GM18505 (cell line): ENCODE measurements around the gene SCAMP3.
"Not testable (repeated sequence)": the region's sequence is repeated elsewhere in the genome, so short reads cannot be mapped to it uniquely, and the experiment has no call there.

Source experiments
- ATAC-seq: cut with Tn5 transposase; IDR thresholded peaks from one replicate; pipeline ENCODE4 v1.9.1; 2021; ENCODE audit not compliant: unreplicated experiment
- POLR2A ChIP-seq: IDR thresholded peaks from 4 replicates; pipeline ENCODE4 v1.6.1; 2011; ENCODE audit warnings: borderline replicate concordance; ENCODE audit not compliant: insufficient read depth, insufficient read length; ENCODE audit errors: extremely low read depth

The SCAMP3 gene

GRCh38 chr1:155223047-155223446 lies 39.1 kb downstream of the SCAMP3 start:
- no peak for ATAC-seq
- no peak for TF ChIP-seq POLR2A

GRCh38 chr1:155220211-155220965 lies 41.8 kb downstream of the SCAMP3 start:
- ATAC-seq, result not testable (repeated sequence)

GRCh38 chr1:155219592-155220031 lies 42.5 kb downstream of the SCAMP3 start:
- no peak for ATAC-seq
- no peak for TF ChIP-seq POLR2A

GRCh38 chr1:155218854-155219591 lies 43.1 kb downstream of the SCAMP3 start:
- TF ChIP-seq POLR2A, result no peak
- ATAC-seq, result no peak

- not testable (repeated sequence) for ATAC-seq
Measured at GRCh38 chr1:155214702-155215101, 47.5 kb downstream of the SCAMP3 start.

- not testable (repeated sequence) for ATAC-seq
Measured at GRCh38 chr1:155212051-155212440, 50.1 kb downstream of the SCAMP3 start.

GRCh38 chr1:155211381-155212050 lies 50.6 kb downstream of the SCAMP3 start:
- not testable (repeated sequence) for ATAC-seq

GRCh38 chr1:155210314-155211104 lies 51.7 kb downstream of the SCAMP3 start:
- TF ChIP-seq POLR2A, result no peak
- ATAC-seq, result no peak

GRCh38 chr1:155209312-155209721 lies 52.8 kb downstream of the SCAMP3 start:
- no peak for ATAC-seq
- no peak for TF ChIP-seq POLR2A

- peak; percentile 77 for TF ChIP-seq POLR2A
- ATAC-seq, result peak; percentile 65
Measured at GRCh38 chr1:155208541-155209311, 53.4 kb downstream of the SCAMP3 start, which contains the start of gene MTX1. TSS of gene MTX1 (plus strand) at chr1:155208695. CDS start at chr1:155208805, 110 bp downstream.

GRCh38 chr1:155207806-155208540 lies 54.2 kb downstream of the SCAMP3 start, which contains the start of gene THBS3:
TSS of gene THBS3 (minus strand) at chr1:155207897. CDS start at chr1:155207876, 21 bp downstream.
- ATAC-seq, result no peak
- no peak for TF ChIP-seq POLR2A
